H1 (cell line): ENCODE results near the gene ZNF768. TPM values are rescaled to one million over a fixed set of nuclear protein-coding genes. Genes with fewer than 3 reads are reported as not detected.

Experiments
- CTCF ChIA-PET: fragments of 300-600 bp; sonication (Branson Sonifier 250); formaldehyde crosslinking; loops from one replicate; lab custom pipeline; 2021; ENCODE audit not compliant: partially characterized antibody; lab: Charles Lee
- POLR2A ChIA-PET: fragments of 300-600 bp; sonication (Branson Sonifier 250); formaldehyde crosslinking; loops from one replicate; lab custom pipeline; 2021; ENCODE audit warnings: inconsistent platforms; ENCODE audit not compliant: partially characterized antibody; lab: Charles Lee
- DNase-seq, 2 experiments: peaks; one replicate each; pipeline versions ENCODE4 v3.0.0 to v3.0.0-alpha.2; 2010 to 2022; ENCODE audit warnings: low spot score in 2 of 2, low read depth in 1 of 2, mixed read lengths in 1 of 2
- FAIRE-seq: peaks from 2 replicates; lab custom pipeline; 2011; peaks lifted over from hg19 to GRCh38; lab: Jason Lieb, UNC
- H2AFZ ChIP-seq: 2 replicates; pipeline ENCODE4 v1.8.1; 2012; ENCODE audit warnings: low read length, inconsistent platforms
- H2AK5ac ChIP-seq: 2 replicates; pipeline ENCODE4 v1.6.1; 2013; ENCODE audit warnings: low read depth, low read length
- H2BK120ac ChIP-seq: replicated peaks from 2 replicates; pipeline ENCODE3; 2013; ENCODE audit warnings: low read depth, low read length, inconsistent platforms
- H2BK12ac ChIP-seq: 2 replicates; pipeline ENCODE4 v1.6.1; 2013; ENCODE audit warnings: low read depth, low read length
- H2BK15ac ChIP-seq: 2 replicates; pipeline ENCODE4 v1.6.1; 2013; ENCODE audit warnings: low read length
- H2BK20ac ChIP-seq: 2 replicates; pipeline ENCODE4 v1.6.1; 2013; ENCODE audit warnings: low read length
- H2BK5ac ChIP-seq: 2 replicates; pipeline ENCODE4 v1.6.1; 2013; ENCODE audit warnings: low read depth, low read length
- H3K14ac ChIP-seq: 2 replicates; pipeline ENCODE4 v1.6.1; 2013; ENCODE audit warnings: inconsistent platforms; ENCODE audit not compliant: insufficient read length
- H3K18ac ChIP-seq: 2 replicates; pipeline ENCODE4 v1.6.1; 2013; ENCODE audit warnings: low read length; ENCODE audit errors: extremely low read depth
- H3K23ac ChIP-seq: 2 replicates; pipeline ENCODE4 v1.6.1; 2013; ENCODE audit warnings: inconsistent platforms; ENCODE audit not compliant: insufficient read length
- H3K23me2 ChIP-seq: 2 replicates; pipeline ENCODE4 v1.6.1; 2013; ENCODE audit warnings: low read depth, low read length
- H3K27ac ChIP-seq: 2 replicates; pipeline ENCODE4 v1.6.1; 2011; ENCODE audit warnings: low read depth, low read length, inconsistent platforms
- H3K27me3 ChIP-seq, 4 experiments: replicated peaks in 1 of 4; 1 replicate in 1 of 4; 2 replicates in 3 of 4; pipeline versions ENCODE4 v1.6.1 to v1.8.1; 2011 to 2013; ENCODE audit warnings: low read length in 3 of 4, mild to moderate bottlenecking in 3 of 4, inconsistent platforms in 2 of 4, mixed read lengths in 2 of 4, moderate library complexity in 1 of 4; ENCODE audit not compliant: control insufficient read depth in 3 of 4, insufficient read depth in 3 of 4; ENCODE audit errors: extremely low read depth in 1 of 4
- H3K36me3 ChIP-seq, 4 experiments: 2 replicates each; pipeline versions ENCODE4 v1.6.1 to v1.8.1; 2011 to 2013; ENCODE audit warnings: mild to moderate bottlenecking in 4 of 4, low read length in 3 of 4, moderate library complexity in 2 of 4, control low read depth in 1 of 4, inconsistent platforms in 1 of 4; ENCODE audit not compliant: insufficient read depth in 4 of 4, control insufficient read depth in 2 of 4
- H3K4ac ChIP-seq: replicated peaks from 2 replicates; pipeline ENCODE3; 2013; ENCODE audit warnings: low read length, low read depth, mixed read lengths, inconsistent platforms; ENCODE audit not compliant: insufficient read length
- H3K4me1 ChIP-seq, 4 experiments: replicated peaks in 1 of 4; 1 replicate in 1 of 4; 2 replicates in 3 of 4; pipeline versions ENCODE4 v1.6.1 to v1.8.1; 2011 to 2013; ENCODE audit warnings: low read length in 3 of 4, inconsistent platforms in 2 of 4, mixed read lengths in 1 of 4; ENCODE audit not compliant: insufficient read depth in 4 of 4, control insufficient read depth in 3 of 4
- H3K4me2 ChIP-seq, 2 experiments: 2 replicates each; pipeline versions ENCODE4 v1.6.1 to v1.8.1; 2011 to 2013; ENCODE audit warnings: low read depth in 2 of 2, low read length in 2 of 2, control low read depth in 1 of 2, inconsistent platforms in 1 of 2, mild to moderate bottlenecking in 1 of 2; ENCODE audit not compliant: insufficient read depth in 1 of 2
- H3K4me3 ChIP-seq, 4 experiments: fragments of 200-600, 300-600 bp in 1 of 4; sonication (generic), shearing (Covaris generic), sonication (Bioruptor Twin) in 1 of 4; 2 replicates each; pipeline versions ENCODE4 v1.5.1 to v1.8.1; 2011 to 2016; ENCODE audit warnings: low read length in 4 of 4, low read depth in 3 of 4, control low read depth in 2 of 4, inconsistent platforms in 2 of 4, mild to moderate bottlenecking in 2 of 4, mixed read lengths in 1 of 4, moderate library complexity in 1 of 4; ENCODE audit not compliant: insufficient read depth in 2 of 4; ENCODE audit errors: extremely low read depth in 1 of 4
- H3K56ac ChIP-seq: replicated peaks from 2 replicates; pipeline ENCODE3; 2013; ENCODE audit warnings: low read depth, mild to moderate bottlenecking, mixed read lengths, low read length, inconsistent platforms; ENCODE audit not compliant: insufficient read length
- H3K79me1 ChIP-seq: 2 replicates; pipeline ENCODE4 v1.6.1; 2013; ENCODE audit warnings: low read depth, low read length, control low read depth
- H3K79me2 ChIP-seq, 2 experiments: 2 replicates each; pipeline versions ENCODE4 v1.6.1 to v1.8.1; 2012 to 2013; ENCODE audit warnings: low read length in 2 of 2, mild to moderate bottlenecking in 2 of 2, inconsistent platforms in 1 of 2; ENCODE audit not compliant: insufficient read depth in 2 of 2, control insufficient read depth in 1 of 2
- H3K9ac ChIP-seq, 4 experiments: replicated peaks in 1 of 4; 1 replicate in 1 of 4; 2 replicates in 3 of 4; pipeline versions ENCODE4 v1.6.1 to v1.8.1; 2011 to 2013; ENCODE audit warnings: low read depth in 3 of 4, low read length in 3 of 4, control low read depth in 2 of 4, mild to moderate bottlenecking in 2 of 4, moderate library complexity in 2 of 4, inconsistent platforms in 1 of 4; ENCODE audit errors: extremely low read depth in 1 of 4
- H3K9me3 ChIP-seq, 2 experiments: 2 replicates each; pipeline versions ENCODE4 v1.6.1 to v1.8.1; 2012 to 2013; ENCODE audit warnings: mild to moderate bottlenecking in 2 of 2, moderate library complexity in 2 of 2, control low read depth in 1 of 2, inconsistent platforms in 1 of 2, low read depth in 1 of 2, low read length in 1 of 2, mixed read lengths in 1 of 2; ENCODE audit not compliant: insufficient read depth in 2 of 2
- H4K20me1 ChIP-seq, 2 experiments: replicated peaks in 1 of 2; 2 replicates each; pipeline versions ENCODE3 to v1.8.1; 2011 to 2013; ENCODE audit warnings: inconsistent platforms in 2 of 2, low read length in 2 of 2, mild to moderate bottlenecking in 1 of 2; ENCODE audit not compliant: insufficient read depth in 2 of 2, control insufficient read depth in 1 of 2
- H4K5ac ChIP-seq: 2 replicates; pipeline ENCODE4 v1.6.1; 2013; ENCODE audit warnings: low read length, low read depth, mixed read lengths, inconsistent platforms; ENCODE audit not compliant: insufficient read length
- H4K8ac ChIP-seq: 2 replicates; pipeline ENCODE4 v1.8.0; 2013; ENCODE audit warnings: mild to moderate bottlenecking, moderate library complexity, low read length, inconsistent platforms; ENCODE audit not compliant: insufficient read depth; ENCODE audit errors: extremely low read depth
- H4K91ac ChIP-seq: replicated peaks from 2 replicates; pipeline ENCODE3; 2013; ENCODE audit warnings: low read length, mixed read lengths, inconsistent platforms; ENCODE audit not compliant: insufficient read length
- CREB1 ChIP-seq: IDR thresholded peaks from 2 replicates; pipeline ENCODE4 v1.6.1; 2012; ENCODE audit warnings: inconsistent platforms
- GABPA ChIP-seq: IDR thresholded peaks from 2 replicates; pipeline ENCODE4 v1.6.1; 2011; ENCODE audit warnings: mild to moderate bottlenecking, low read length, moderate library complexity, borderline replicate concordance; ENCODE audit not compliant: insufficient read depth
- GTF2F1 ChIP-seq: IDR thresholded peaks from 2 replicates; pipeline ENCODE4 v1.6.1; 2012; ENCODE audit warnings: low read depth, low read length, improper control_type of control experiment, borderline replicate concordance
- JUND ChIP-seq: IDR thresholded peaks from 2 replicates; pipeline ENCODE4 v1.6.1; 2011; ENCODE audit warnings: mild to moderate bottlenecking, improper control_type of control experiment, low read length
- POU5F1 ChIP-seq: IDR thresholded peaks from 2 replicates; pipeline ENCODE4 v1.6.1; 2011; ENCODE audit warnings: low read depth, mild to moderate bottlenecking, low read length, moderate library complexity
- RBBP5 ChIP-seq: IDR thresholded peaks from 2 replicates; pipeline ENCODE4 v1.7.1; 2012; ENCODE audit warnings: low read depth, mild to moderate bottlenecking, inconsistent platforms, low read length, moderate library complexity, borderline replicate concordance
- SIX5 ChIP-seq: IDR thresholded peaks from 2 replicates; pipeline ENCODE4 v1.6.1; 2011; ENCODE audit warnings: mild to moderate bottlenecking, low read depth, low read length
- TAF7 ChIP-seq: optimal IDR thresholded peaks from 2 replicates; pipeline ENCODE3; 2011; ENCODE audit warnings: low read depth, mild to moderate bottlenecking, inconsistent platforms, low read length, moderate library complexity, borderline replicate concordance
- TBP ChIP-seq: IDR thresholded peaks from 2 replicates; pipeline ENCODE4 v1.6.1; 2011; ENCODE audit warnings: low read depth, low read length, improper control_type of control experiment
- TCF12 ChIP-seq: IDR thresholded peaks from 2 replicates; pipeline ENCODE4 v1.6.1; 2011; ENCODE audit warnings: low read depth, mild to moderate bottlenecking, low read length
- TEAD4 ChIP-seq: IDR thresholded peaks from 2 replicates; pipeline ENCODE4 v1.6.1; 2012; ENCODE audit warnings: low read depth, low read length, inconsistent platforms, mixed read lengths
- WGBS, 2 experiments: shearing (Covaris generic) in 1 of 2; methylation state at CpG; one replicate each; pipeline versions ENCODE4 v1.1.6 to v1.1.7; 2013 to 2015; ENCODE audit warnings: low lambda C conversion rate in 2 of 2, mixed read lengths in 2 of 2, inconsistent platforms in 1 of 2, low coverage in 1 of 2, missing lambda C conversion rate in 1 of 2; ENCODE audit not compliant: insufficient replicate concordance in 2 of 2, insufficient coverage in 1 of 2, insufficient read length in 1 of 2; ENCODE audit errors: extremely low coverage in 1 of 2, missing lambda C conversion rate in 1 of 2; 5-methylcytosine and 5-hydroxymethylcytosine counted together
- polyA plus RNA-seq, 7 experiments: library from polyadenylated mRNA; depleted of rRNA in 3 of 7; stranded (reverse) in 5 of 7; unstranded in 2 of 7; fragments of >200 nt in 5 of 7; fragments of 200-250 nt in 2 of 7; gene quantifications; 1 replicate in 5 of 7; 2 replicates in 1 of 7; 4 replicates in 1 of 7; pipeline versions ENCODE4 v1.2.1 to v1.2.3, GENCODE V29; 2011 to 2013; ENCODE audit warnings: missing spikeins in 2 of 7, mixed read lengths in 2 of 7
- total RNA-seq: library from RNA; stranded (reverse); fragmentation: NEBNext Ultra II Directional; extraction: Animal tissue kit (Norgen Biotek cat#: 25700); gene quantifications from 2 replicates; pipeline ENCODE4 v1.2.1, GENCODE V29; 2021

Gene ZNF768
- total and polyA plus RNA-seq, 2 of the 8 experiments (the other 6 are each of a cell fraction or from before 2014, with no cell fraction given) = 36.1 to 47.7 TPM

GRCh38 chr16:30553393-30553899 is 27.1 kb upstream of the ZNF768 start:
- H3K79me2 ChIP-seq = no peaks in the 10 kb centered on the region
- no peaks in the 10 kb centered on the region for H3K79me1 ChIP-seq
- H2AK5ac ChIP-seq = no peak overlapping the region
- no peak overlapping the region for H2BK20ac ChIP-seq
- no peak overlapping the region for H3K14ac ChIP-seq
- POLR2A ChIA-PET = interaction anchor here (0.6 to 6.7 kb wide), 6 partner anchors 10 to 26 kb away, joined by 4 to 40 read pairs (median 5); partner anchors contain the start of gene ZNF747
- no peak overlapping the region for H3K4me3 ChIP-seq
- H3K4me1 ChIP-seq = peaks cover 4 to 12% (median 7%) of the 10 kb centered on the region in 4 experiments
- no peak for FAIRE-seq
- no peak overlapping the region for H3K4ac ChIP-seq
- no peak overlapping the region for H4K5ac ChIP-seq
- H4K20me1 ChIP-seq = peaks cover 0 to 4% of the 10 kb centered on the region in 2 experiments
- H2AFZ ChIP-seq = no peak overlapping the region
- no peak overlapping the region for H3K9ac ChIP-seq
- H3K56ac ChIP-seq = no peak overlapping the region
- no peak overlapping the region for H3K23ac ChIP-seq
- H3K36me3 ChIP-seq = peaks cover 3 to 8% (median 5%) of the 10 kb centered on the region in 4 experiments; a peak in 4 of 8 replicates
- no peak overlapping the region for H3K18ac ChIP-seq
- CTCF ChIA-PET = interaction anchor here (0.6 to 3.8 kb wide), 4 partner anchors 9 to 61 kb away, joined by 3 to 12 read pairs (median 5); partner anchors contain the start of gene ZNF747
- DNase-seq = no peak
- no peak overlapping the region for H2BK120ac ChIP-seq
- no peaks in the 10 kb centered on the region for H3K9me3 ChIP-seq
- H3K27me3 ChIP-seq = no peaks in the 10 kb centered on the region
- H4K8ac ChIP-seq = no peak overlapping the region
- H2BK15ac ChIP-seq = no peak overlapping the region
- TF ChIP-seq CREB1 (no peak), POU5F1 (no peak), JUND (no peak), TBP (no peak), SIX5 (no peak), RBBP5 (no peak), GTF2F1 (no peak), TEAD4 (no peak), TAF7 (no peak), GABPA (no peak), TCF12 (no peak)
- H2BK5ac ChIP-seq = no peak overlapping the region
- H3K4me2 ChIP-seq = no peak overlapping the region
- H3K27ac ChIP-seq = no peak overlapping the region
- H2BK12ac ChIP-seq = no peak overlapping the region
- H4K91ac ChIP-seq = no peak overlapping the region
- 0 out of 2 replicates have a peak, but pooled peaks cover 5% of the 10 kb centered on the region for H3K23me2 ChIP-seq
- WGBS, 2 experiments = 93% methylated on average over 2 of the region's 2 CpGs; no CpG with 5 or more reads in 1 of the 2 experiments
